HCT116 (cell line): ENCODE results near the gene AMPD3. TPM values are rescaled to one million over a fixed set of nuclear protein-coding genes. Genes with fewer than 3 reads are reported as not detected.

Experiments
- ATAC-seq: fragments of 200-7000 bp; cut with Tn5 transposase; 2 replicates; pipeline ENCODE4 v1.9.1; 2020; ENCODE audit warnings: mild to moderate bottlenecking, moderate library complexity
- BruUV-seq: library from RNA; stranded (reverse); fragments of 400-500 nt; replicated peaks from 2 replicates; lab custom pipeline; 2021; lab: Mats Ljungman, UMichigan
- CTCF ChIA-PET: fragments of 300-600 bp; sonication (Branson Sonifier 250); formaldehyde crosslinking; loops from one replicate; lab custom pipeline; 2021; ENCODE audit warnings: antibody characterized with exemption; lab: Charles Lee
- POLR2A ChIA-PET: fragments of 300-600, 350-600 bp; sonication (Branson Sonifier 250); formaldehyde crosslinking; loops from one replicate; lab custom pipeline; 2021; ENCODE audit warnings: antibody characterized with exemption; lab: Charles Lee
- RAD21 ChIA-PET, 2 experiments: fragments of 300-600 bp; sonication (Branson Sonifier 250); formaldehyde crosslinking; loops; one replicate each; lab custom pipeline; 2023; ENCODE audit warnings: low total read pairs in 2 of 2; ENCODE audit not compliant: uncharacterized antibody in 2 of 2, unreplicated experiment in 2 of 2, low non-redundant PET in 1 of 2; lab: Charles Lee
- DNase-seq: peaks from one replicate; pipeline ENCODE4 v3.0.0-alpha.2; 2010; ENCODE audit warnings: low read depth, low spot score
- H2AFZ ChIP-seq: fragments of 200-600 bp; shearing (Covaris generic), sonication (generic); 2 replicates; pipeline ENCODE4 v1.6.1; 2017; ENCODE audit warnings: low read depth, mixed run types, mixed read lengths, antibody characterized with exemption, low read length; ENCODE audit not compliant: poor library complexity, severe bottlenecking
- H3K27ac ChIP-seq: 2 replicates; pipeline ENCODE4 v1.5.1; 2012; ENCODE audit warnings: low read depth, low read length
- H3K27me3 ChIP-seq: fragments of 200-600 bp; sonication (generic); 2 replicates; pipeline ENCODE4 v1.6.1; 2016; ENCODE audit warnings: mixed run types, low read length, mixed read lengths; ENCODE audit not compliant: insufficient read depth
- H3K36me3 ChIP-seq, 2 experiments: fragments of 200-500 bp in 1 of 2; fragments of 200-600 bp in 1 of 2; sonication (Bioruptor generic) in 1 of 2; sonication (generic) in 1 of 2; 2 replicates each; pipeline versions ENCODE4 v1.5.1 to v1.6.1; 2014 to 2016; ENCODE audit warnings: low read length in 2 of 2, inconsistent platforms in 1 of 2, mixed read lengths in 1 of 2, mixed run types in 1 of 2; ENCODE audit not compliant: insufficient read depth in 2 of 2, control insufficient read depth in 1 of 2
- H3K4me1 ChIP-seq, 2 experiments: fragments of 200-600 bp in 1 of 2; sonication (generic) in 1 of 2; 2 replicates each; pipeline versions ENCODE4 v1.5.1 to v1.6.1; 2012 to 2017; ENCODE audit warnings: low read length in 2 of 2, inconsistent platforms in 1 of 2, mild to moderate bottlenecking in 1 of 2, mixed read lengths in 1 of 2, mixed run types in 1 of 2, moderate library complexity in 1 of 2; ENCODE audit not compliant: insufficient read depth in 2 of 2, control insufficient read depth in 1 of 2
- H3K4me2 ChIP-seq: fragments of 200-600 bp; sonication (generic); 2 replicates; pipeline ENCODE4 v1.6.1; 2017; ENCODE audit warnings: mixed run types, low read length, mixed read lengths
- H3K4me3 ChIP-seq, 2 experiments: fragments of 200-600 bp in 1 of 2; sonication (generic) in 1 of 2; replicated peaks in 1 of 2; 2 replicates each; pipeline ENCODE4 v1.5.1; 2011 to 2016; ENCODE audit warnings: low read length in 2 of 2, control low read depth in 1 of 2, low read depth in 1 of 2, mild to moderate bottlenecking in 1 of 2, mixed read lengths in 1 of 2, mixed run types in 1 of 2
- H3K79me2 ChIP-seq: fragments of 200-600 bp; sonication (generic); 2 replicates; pipeline ENCODE4 v1.6.1; 2017; ENCODE audit warnings: mild to moderate bottlenecking, mixed run types, low read length, moderate library complexity, mixed read lengths; ENCODE audit not compliant: insufficient read depth
- H3K9ac ChIP-seq: fragments of 200-600 bp; sonication (generic); 2 replicates; pipeline ENCODE4 v1.6.1; 2016; ENCODE audit warnings: low read length, mixed read lengths
- H3K9me2 ChIP-seq: fragments of 200-600 bp; sonication (generic), shearing (Covaris generic); 2 replicates; pipeline ENCODE4 v1.6.1; 2017; ENCODE audit warnings: mixed run types, mild to moderate bottlenecking, moderate library complexity; ENCODE audit not compliant: insufficient read depth
- H3K9me3 ChIP-seq, 2 experiments: fragments of 200-500 bp in 1 of 2; fragments of 200-600 bp in 1 of 2; sonication (Bioruptor generic) in 1 of 2; sonication (generic) in 1 of 2; 2 replicates each; pipeline ENCODE4 v1.6.1; 2014 to 2017; ENCODE audit warnings: low read length in 2 of 2, mixed read lengths in 2 of 2, inconsistent platforms in 1 of 2, low read depth in 1 of 2, mild to moderate bottlenecking in 1 of 2, mixed run types in 1 of 2, moderate library complexity in 1 of 2; ENCODE audit not compliant: control insufficient read depth in 1 of 2, insufficient read depth in 1 of 2
- H4K20me1 ChIP-seq: fragments of 200-600 bp; sonication (generic), shearing (Covaris generic); 2 replicates; pipeline ENCODE4 v1.6.1; 2017; ENCODE audit warnings: mixed run types, mild to moderate bottlenecking, moderate library complexity; ENCODE audit not compliant: insufficient read depth
- ATF3 ChIP-seq: IDR thresholded peaks from 2 replicates; pipeline ENCODE4 v1.6.1; 2012
- CBX3 ChIP-seq: IDR thresholded peaks from 2 replicates; pipeline ENCODE4 v1.6.1; 2012; ENCODE audit warnings: low read depth
- EGR1 ChIP-seq: IDR thresholded peaks from 2 replicates; pipeline ENCODE4 v1.6.1; 2012; ENCODE audit warnings: low read depth
- EZH2phosphoT487 ChIP-seq: fragments of 200-600 bp; IDR thresholded peaks from 2 replicates; pipeline ENCODE4 v1.6.1; 2018; ENCODE audit warnings: antibody characterized with exemption, borderline replicate concordance
- RAD21 ChIP-seq: IDR thresholded peaks from 2 replicates; pipeline ENCODE4 v1.6.1; 2012; ENCODE audit warnings: low read depth, mild to moderate bottlenecking
- REST ChIP-seq: IDR thresholded peaks from 2 replicates; pipeline ENCODE4 v1.6.1; 2012; ENCODE audit warnings: low read depth
- SIN3A ChIP-seq: IDR thresholded peaks from 2 replicates; pipeline ENCODE4 v1.6.1; 2012; ENCODE audit warnings: low read depth
- SP1 ChIP-seq: IDR thresholded peaks from 2 replicates; pipeline ENCODE4 v1.6.1; 2012; ENCODE audit warnings: low read depth
- TCF7L2 ChIP-seq: IDR thresholded peaks from 2 replicates; pipeline ENCODE4 v1.7.0; 2011; ENCODE audit warnings: borderline replicate concordance, inconsistent platforms; ENCODE audit not compliant: insufficient read depth, insufficient read length; ENCODE audit errors: extremely low read depth
- YY1 ChIP-seq: IDR thresholded peaks from 2 replicates; pipeline ENCODE4 v1.6.1; 2011; ENCODE audit warnings: low read length, low read depth, moderate library complexity, mild to moderate bottlenecking; ENCODE audit not compliant: insufficient replicate concordance; ENCODE audit errors: extremely low read depth
- ZNF274 ChIP-seq: fragments of 200-500 bp; sonication (Bioruptor generic); IDR thresholded peaks from 2 replicates; pipeline ENCODE4 v1.6.1; 2014; ENCODE audit warnings: mild to moderate bottlenecking, low read depth, low read length, inconsistent platforms
- intact Hi-C: fragments of 100-400 bp; cut with micrococcal nuclease; formaldehyde crosslinking; loops from 2 replicates; pipeline ENCODE4 v1.10.0; 2022
- total RNA-seq: library from RNA; stranded (reverse); gene quantifications from one replicate; pipeline ENCODE4 v1.2.1, GENCODE V29; 2021; ENCODE audit not compliant: unreplicated experiment

Gene AMPD3
- total RNA-seq, 1 experiment from 2014 or later = 25.9 TPM

GRCh38 chr11:10502065-10502680, 47.1 kb downstream of the AMPD3 start:
- no peak for TF ChIP-seq ATF3
- H2AFZ ChIP-seq = no peak overlapping the region
- no peak overlapping the region for H3K27ac ChIP-seq
- H3K36me3 ChIP-seq = peaks cover 3 to 65% of the 10 kb centered on the region in 2 experiments; a peak in 3 of 4 replicates
- H3K4me2 ChIP-seq = no peak overlapping the region
- no peak for ATAC-seq
- no peak overlapping the region for H3K9ac ChIP-seq
- no peaks in the 10 kb centered on the region for H3K79me2 ChIP-seq
- ChIA-PET CTCF (no interaction called here), POLR2A (no interaction called here), RAD21 (no interaction called here)
- H3K9me3 ChIP-seq = no peaks in the 10 kb centered on the region
- H4K20me1 ChIP-seq = no peaks in the 10 kb centered on the region
- DNase-seq = no peak
- H3K4me3 ChIP-seq = no peak overlapping the region
- no TSS peak for BruUV-seq
- no peaks in the 10 kb centered on the region for H3K9me2 ChIP-seq
- intact Hi-C loops = no loop called here
- peaks cover 2 to 6% of the 10 kb centered on the region in 2 experiments; a peak in 3 of 4 replicates for H3K4me1 ChIP-seq
- H3K27me3 ChIP-seq = no peaks in the 10 kb centered on the region

GRCh38 chr11:10502770-10503169, 47.7 kb downstream of the AMPD3 start:
- Histone ChIP-seq H3K27me3 (no peaks in the 10 kb centered on the region), H3K9me3 (no peaks in the 10 kb centered on the region), H3K4me2 (no peak overlapping the region), H3K79me2 (no peaks in the 10 kb centered on the region), H3K27ac (no peak overlapping the region), H3K4me3 (no peak overlapping the region), H3K9me2 (no peaks in the 10 kb centered on the region), H3K9ac (no peak overlapping the region), H3K36me3 (peaks cover 3 to 63% of the 10 kb centered on the region in 2 experiments; a peak in 3 of 4 replicates), H4K20me1 (no peaks in the 10 kb centered on the region), H3K4me1 (peaks cover 2 to 6% of the 10 kb centered on the region in 2 experiments; a peak in 3 of 4 replicates), H2AFZ (no peak overlapping the region)
- DNase-seq (no peak), ATAC-seq (no peak)
- ChIA-PET POLR2A (no interaction called here), RAD21 (no interaction called here), CTCF (no interaction called here)
- no TSS peak for BruUV-seq
- intact Hi-C loops = no loop called here
- TF ChIP-seq RAD21 (no peak), REST (no peak), SIN3A (no peak), EZH2phosphoT487 (no peak), YY1 (no peak), EGR1 (no peak), TCF7L2 (no peak), ZNF274 (no peak), SP1 (no peak), CBX3 (no peak)
